Muscle layer of duodenum (tissue), 2 donors: Measurements from ENCODE around the gene BSG.

Source experiments
- H3K27ac ChIP-seq: one replicate; pipeline ENCODE4 v1.7.0; 2013; ENCODE audit warnings: mild to moderate bottlenecking, low read length
- H3K27me3 ChIP-seq: one replicate; pipeline ENCODE4 v1.7.0; 2013; ENCODE audit warnings: low read depth, mild to moderate bottlenecking, control low read depth, low read length
- H3K36me3 ChIP-seq, 2 donors: one replicate each; pipeline ENCODE4 v1.7.0; 2013; ENCODE audit warnings: low read length in 2 of 2, control low read depth in 1 of 2, mild to moderate bottlenecking in 1 of 2; ENCODE audit not compliant: insufficient read depth in 2 of 2, control insufficient read depth in 1 of 2
- H3K4me1 ChIP-seq, 2 donors: one replicate each; pipeline ENCODE4 v1.7.0; 2013; ENCODE audit warnings: low read length in 2 of 2, mild to moderate bottlenecking in 2 of 2, control low read depth in 1 of 2, moderate library complexity in 1 of 2; ENCODE audit not compliant: insufficient read depth in 2 of 2, control insufficient read depth in 1 of 2
- H3K4me3 ChIP-seq, 2 donors: one replicate each; pipeline ENCODE4 v1.7.0; 2013; ENCODE audit warnings: low read length in 2 of 2, low read depth in 1 of 2, mild to moderate bottlenecking in 1 of 2
- H3K9me3 ChIP-seq, 2 donors: one replicate each; pipeline ENCODE4 v1.7.0; 2013; ENCODE audit warnings: low read length in 2 of 2, control low read depth in 1 of 2, mild to moderate bottlenecking in 1 of 2; ENCODE audit not compliant: control insufficient read depth in 1 of 2
- donor health status: healthy.

The BSG gene

GRCh38 chr19:542173-542866 is 30.1 kb upstream of the BSG start:
- Histone ChIP-seq H3K9me3 (no peaks in the 10 kb centered on the region), H3K4me3 (no peak overlapping the region), H3K27me3 (no peaks in the 10 kb centered on the region), H3K36me3 (peaks cover 4 to 43% of the 10 kb centered on the region in 2 donors), H3K27ac (no peak overlapping the region), H3K4me1 (no peaks in the 10 kb centered on the region)

- H3K27ac ChIP-seq: no peak within 1 kb of the TSS
- no peaks in the 10 kb centered on the region for H3K9me3 ChIP-seq
- no peaks in the 10 kb centered on the region for H3K4me1 ChIP-seq
- H3K4me3 ChIP-seq: no peak within 1 kb of the TSS
- H3K27me3 ChIP-seq: no peaks in the 10 kb centered on the region
- H3K36me3 ChIP-seq: peaks cover 4 to 29% of the 10 kb centered on the region in 2 donors
Observed at GRCh38 chr19:543910-544608, 28.3 kb upstream of the BSG start, which contains the start of gene GZMM. GZMM (plus strand) TSS chr19:544053; CDS start chr19:544072, 19 bp downstream.

GRCh38 chr19:547117-547516 is 25.3 kb upstream of the BSG start:
- H3K4me1 ChIP-seq: no peaks in the 10 kb centered on the region
- H3K36me3 ChIP-seq: peaks cover 0 to 6% of the 10 kb centered on the region in 2 donors

GRCh38 chr19:547836-548720 is 24.3 kb upstream of the BSG start:
- Histone ChIP-seq H3K9me3 (no peaks in the 10 kb centered on the region), H3K36me3 (no peaks in the 10 kb centered on the region), H3K4me1 (no peaks in the 10 kb centered on the region), H3K4me3 (no peak overlapping the region), H3K27me3 (no peaks in the 10 kb centered on the region), H3K27ac (no peak overlapping the region)

More at GRCh38 chr19:547117-547516, 25.3 kb upstream of the BSG start:
- Histone ChIP-seq H3K27me3 (no peaks in the 10 kb centered on the region), H3K27ac (no peak overlapping the region), H3K9me3 (no peaks in the 10 kb centered on the region), H3K4me3 (no peak overlapping the region)

- no peaks in the 10 kb centered on the region for H3K36me3 ChIP-seq
- no peaks in the 10 kb centered on the region for H3K27me3 ChIP-seq
- no peak overlapping the region for H3K27ac ChIP-seq
- no peak overlapping the region for H3K4me3 ChIP-seq
- no peaks in the 10 kb centered on the region for H3K4me1 ChIP-seq
- H3K9me3 ChIP-seq: no peaks in the 10 kb centered on the region
Observed at GRCh38 chr19:548886-549830, 23.2 kb upstream of the BSG start.

- Histone ChIP-seq H3K4me1 (peaks cover 0 to 8% of the 10 kb centered on the region in 2 donors), H3K9me3 (no peaks in the 10 kb centered on the region), H3K27me3 (no peaks in the 10 kb centered on the region), H3K4me3 (no peak overlapping the region), H3K27ac (no peak overlapping the region), H3K36me3 (no peaks in the 10 kb centered on the region)
Observed at GRCh38 chr19:554817-555216, 17.6 kb upstream of the BSG start.

GRCh38 chr19:555474-555808 is 17.0 kb upstream of the BSG start:
- no peaks in the 10 kb centered on the region for H3K36me3 ChIP-seq
- no peaks in the 10 kb centered on the region for H3K9me3 ChIP-seq
- H3K4me1 ChIP-seq: peaks cover 0 to 8% of the 10 kb centered on the region in 2 donors
- H3K4me3 ChIP-seq: no peak overlapping the region
- no peaks in the 10 kb centered on the region for H3K27me3 ChIP-seq
- no peak overlapping the region for H3K27ac ChIP-seq

GRCh38 chr19:556611-557382 is 15.6 kb upstream of the BSG start:
- H3K4me1 ChIP-seq: peaks cover 0 to 8% of the 10 kb centered on the region in 2 donors
- H3K4me3 ChIP-seq: no peak overlapping the region
- H3K27ac ChIP-seq: no peak overlapping the region
- H3K36me3 ChIP-seq: no peaks in the 10 kb centered on the region
- H3K27me3 ChIP-seq: no peaks in the 10 kb centered on the region
- no peaks in the 10 kb centered on the region for H3K9me3 ChIP-seq

- H3K9me3 ChIP-seq: no peaks in the 10 kb centered on the region
- no peaks in the 10 kb centered on the region for H3K36me3 ChIP-seq
- H3K27ac ChIP-seq: no peak overlapping the region
- no peaks in the 10 kb centered on the region for H3K27me3 ChIP-seq
- peaks cover 0 to 8% of the 10 kb centered on the region in 2 donors for H3K4me1 ChIP-seq
- H3K4me3 ChIP-seq: no peak overlapping the region
Observed at GRCh38 chr19:558770-559439, 13.5 kb upstream of the BSG start.

GRCh38 chr19:560121-560520 is 12.3 kb upstream of the BSG start:
- H3K36me3 ChIP-seq: no peaks in the 10 kb centered on the region
- no peaks in the 10 kb centered on the region for H3K9me3 ChIP-seq
- no peaks in the 10 kb centered on the region for H3K27me3 ChIP-seq
- H3K27ac ChIP-seq: no peak overlapping the region
- H3K4me1 ChIP-seq: peaks cover 0 to 8% of the 10 kb centered on the region in 2 donors
- H3K4me3 ChIP-seq: no peak overlapping the region
